ENCODE measurements around the gene CTSK.

GRCh38 chr1:150842343-150842742 lies 34.3 kb upstream of the CTSK start:
- no peak for TF ChIP-seq CTCF (conservative IDR thresholded peaks at IDR 0.05)
- no peak for TF ChIP-seq EZH2 (IDR thresholded peaks at IDR 0.05; ENCODE audit: low read depth)
